Natural killer cell (primary cell): Measurements from ENCODE around the gene IQSEC1. TPM values are rescaled to one million over a fixed set of nuclear protein-coding genes. Genes with fewer than 3 reads are reported as not detected.

ENCODE experiments used
- ATAC-seq, 3 donors: fragments of 150-1000 bp in 2 of 3; fragments of 200-7000 bp in 1 of 3; cut with Tn5 transposase; 1 replicate in 1 of 3; 2 replicates in 2 of 3; pipeline ENCODE4 v1.10.0; 2021; ENCODE audit warnings: mild to moderate bottlenecking in 2 of 3, moderate library complexity in 2 of 3
- DNase-seq, 2 donors: peaks; one replicate each; pipeline versions ENCODE4 v3.0.0 to v3.0.0-alpha.2; 2013 to 2021; ENCODE audit warnings: mixed read lengths in 1 of 2
- H3K27ac ChIP-seq: one replicate; pipeline ENCODE4 v1.5.1; 2013; ENCODE audit warnings: mild to moderate bottlenecking, low read length
- H3K27me3 ChIP-seq: one replicate; pipeline ENCODE4 v1.6.1; 2013; ENCODE audit warnings: low read length; ENCODE audit not compliant: control insufficient read depth, insufficient read depth
- H3K36me3 ChIP-seq: one replicate; pipeline ENCODE4 v1.6.1; 2013; ENCODE audit warnings: low read length; ENCODE audit not compliant: control insufficient read depth, insufficient read depth
- H3K4me1 ChIP-seq: one replicate; pipeline ENCODE4 v1.6.1; 2013; ENCODE audit warnings: low read length; ENCODE audit not compliant: control insufficient read depth, insufficient read depth
- H3K4me3 ChIP-seq: one replicate; pipeline ENCODE4 v1.5.1; 2013; ENCODE audit warnings: low read length
- H3K9me3 ChIP-seq: one replicate; pipeline ENCODE4 v1.6.1; 2013; ENCODE audit warnings: low read length; ENCODE audit not compliant: control insufficient read depth, insufficient read depth
- H3K27ac Mint-ChIP-seq, 2 donors: one replicate each; pipeline ENCODE4 v1.8.0; 2022; ENCODE audit warnings: mild to moderate bottlenecking in 2 of 2, mixed read lengths in 2 of 2, moderate library complexity in 1 of 2
- H3K27me3 Mint-ChIP-seq, 2 donors: one replicate each; pipeline ENCODE4 v1.8.0; 2022; ENCODE audit warnings: low read depth in 2 of 2, mixed read lengths in 2 of 2
- H3K36me3 Mint-ChIP-seq: one replicate; pipeline ENCODE4 v1.8.0; 2022; ENCODE audit warnings: mixed read lengths
- H3K4me1 Mint-ChIP-seq, 2 donors: one replicate each; pipeline ENCODE4 v1.8.0; 2022; ENCODE audit warnings: mixed read lengths in 2 of 2
- H3K4me3 Mint-ChIP-seq: one replicate; pipeline ENCODE4 v1.8.0; 2022; ENCODE audit warnings: mild to moderate bottlenecking, moderate library complexity, mixed read lengths
- H3K9me3 Mint-ChIP-seq, 2 donors: one replicate each; pipeline ENCODE4 v1.8.0; 2022; ENCODE audit warnings: mixed read lengths in 2 of 2
- CTCF ChIP-seq: fragments of 200-600 bp; IDR thresholded peaks from one replicate; pipeline ENCODE4 v1.8.0; 2022; ENCODE audit warnings: antibody characterized with exemption
- WGBS: methylation state at CpG from one replicate; pipeline ENCODE4 v1.1.7; 2013; ENCODE audit warnings: missing lambda C conversion rate; ENCODE audit not compliant: insufficient coverage; 5-methylcytosine and 5-hydroxymethylcytosine counted together
- intact Hi-C: fragments of 100-400 bp; cut with micrococcal nuclease; formaldehyde crosslinking; loops from one replicate; pipeline ENCODE4 v1.14.2; 2022
- total RNA-seq, 4 donors: library from RNA; stranded (reverse); fragments of 120-200 nt in 1 of 4; gene quantifications; one replicate each; pipeline versions ENCODE4 v1.2.3 to v1.2.4, GENCODE V29; 2013 to 2022

The IQSEC1 gene
- total RNA-seq, 3 donors from 2014 or later (not counting 1 experiment from before 2014, with no cell fraction given): 124 to 189 (median 138) TPM

GRCh38 chr3:12974334-12974733 is 98.9 kb downstream of the IQSEC1 start:
- Histone ChIP-seq H3K27me3 (no peaks in the 10 kb centered on the region), H3K36me3 (peaks cover 15% of the 10 kb centered on the region), H3K9me3 (no peaks in the 10 kb centered on the region), H3K4me1 (peaks cover 41% of the 10 kb centered on the region), H3K4me3 (no peak overlapping the region), H3K27ac (no peak overlapping the region)
- Mint-ChIP-seq H3K27me3 (no peaks in the 10 kb centered on the region), H3K9me3 (no peaks in the 10 kb centered on the region), H3K4me1 (peaks cover 63 to 77% of the 10 kb centered on the region in 2 donors), H3K36me3 (no peaks in the 10 kb centered on the region), H3K27ac (peak overlapping the region in 1 of 2 donors; percentile 31), H3K4me3 (peak overlapping the region; percentile 21)
- ATAC-seq (no peak), DNase-seq (no peak)
- no peak for TF ChIP-seq CTCF
- 95% methylated on average over 6 of the region's 6 CpGs for WGBS
- intact Hi-C loops: no loop called here

GRCh38 chr3:12973827-12974226 is 99.4 kb downstream of the IQSEC1 start:
- 5% methylated on average over 6 of the region's 6 CpGs for WGBS
- Histone ChIP-seq H3K4me3 (no peak overlapping the region), H3K9me3 (no peaks in the 10 kb centered on the region), H3K27me3 (no peaks in the 10 kb centered on the region), H3K36me3 (peaks cover 17% of the 10 kb centered on the region), H3K4me1 (peaks cover 43% of the 10 kb centered on the region), H3K27ac (no peak overlapping the region)
- Mint-ChIP-seq H3K4me1 (peaks cover 63 to 77% of the 10 kb centered on the region in 2 donors), H3K9me3 (no peaks in the 10 kb centered on the region), H3K36me3 (no peaks in the 10 kb centered on the region), H3K27ac (peak overlapping the region in 1 of 2 donors; percentile 31), H3K27me3 (no peaks in the 10 kb centered on the region), H3K4me3 (peak overlapping the region; percentile 45)
- no peak for TF ChIP-seq CTCF
- intact Hi-C loops: no loop called here
- ATAC-seq (peak; percentile 22 to 49 (median 36)), DNase-seq (no peak)

GRCh38 chr3:12972781-12973702 is 100.2 kb downstream of the IQSEC1 start:
- Histone ChIP-seq H3K27ac (no peak overlapping the region), H3K36me3 (peaks cover 18% of the 10 kb centered on the region), H3K9me3 (no peaks in the 10 kb centered on the region), H3K4me1 (peaks cover 50% of the 10 kb centered on the region), H3K27me3 (no peaks in the 10 kb centered on the region), H3K4me3 (no peak overlapping the region)
- DNase-seq (no peak), ATAC-seq (no peak)
- peak overlapping the region; percentile 52 for H3K4me3 Mint-ChIP-seq
- 86% methylated on average over 9 of the region's 10 CpGs for WGBS
- peak overlapping the region in 1 of 2 donors; percentile 48 for H3K27ac Mint-ChIP-seq
- no peaks in the 10 kb centered on the region for H3K27me3 Mint-ChIP-seq
- peaks cover 69 to 82% of the 10 kb centered on the region in 2 donors for H3K4me1 Mint-ChIP-seq
- TF ChIP-seq CTCF: no peak
- intact Hi-C loops: no loop called here
- no peaks in the 10 kb centered on the region for H3K9me3 Mint-ChIP-seq
- no peaks in the 10 kb centered on the region for H3K36me3 Mint-ChIP-seq
